ENCODE results near the gene TENM4.

Gene TENM4

DNA sequence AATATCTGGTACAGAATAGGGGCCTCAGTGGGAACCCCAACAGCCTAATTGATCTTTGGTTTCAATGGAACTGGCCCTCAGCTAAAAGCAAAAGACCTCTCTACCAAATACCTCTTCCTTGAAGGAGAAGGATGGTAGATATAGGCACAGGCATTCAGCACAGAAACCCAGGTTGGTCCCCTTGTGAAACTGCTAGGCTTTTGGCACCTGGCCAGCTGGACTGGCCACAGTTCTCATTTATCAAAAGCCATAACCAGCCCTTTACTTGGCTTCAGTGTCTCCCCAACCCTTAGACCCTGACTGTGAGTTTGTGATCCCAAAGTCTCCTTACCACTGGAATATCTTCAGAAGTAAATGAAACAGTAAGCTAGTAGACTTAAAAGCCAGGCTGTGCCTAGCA is 152.9 kb downstream of the TENM4 start:
- DNase-seq, result no peak

- no peak for DNase-seq
Observed at GRCh38 chr11:79285756-79286155, 155.1 kb downstream of the TENM4 start.

GRCh38 chr11:79276736-79277325 is 164.0 kb downstream of the TENM4 start:
- DNase-seq, result no peak

DNA sequence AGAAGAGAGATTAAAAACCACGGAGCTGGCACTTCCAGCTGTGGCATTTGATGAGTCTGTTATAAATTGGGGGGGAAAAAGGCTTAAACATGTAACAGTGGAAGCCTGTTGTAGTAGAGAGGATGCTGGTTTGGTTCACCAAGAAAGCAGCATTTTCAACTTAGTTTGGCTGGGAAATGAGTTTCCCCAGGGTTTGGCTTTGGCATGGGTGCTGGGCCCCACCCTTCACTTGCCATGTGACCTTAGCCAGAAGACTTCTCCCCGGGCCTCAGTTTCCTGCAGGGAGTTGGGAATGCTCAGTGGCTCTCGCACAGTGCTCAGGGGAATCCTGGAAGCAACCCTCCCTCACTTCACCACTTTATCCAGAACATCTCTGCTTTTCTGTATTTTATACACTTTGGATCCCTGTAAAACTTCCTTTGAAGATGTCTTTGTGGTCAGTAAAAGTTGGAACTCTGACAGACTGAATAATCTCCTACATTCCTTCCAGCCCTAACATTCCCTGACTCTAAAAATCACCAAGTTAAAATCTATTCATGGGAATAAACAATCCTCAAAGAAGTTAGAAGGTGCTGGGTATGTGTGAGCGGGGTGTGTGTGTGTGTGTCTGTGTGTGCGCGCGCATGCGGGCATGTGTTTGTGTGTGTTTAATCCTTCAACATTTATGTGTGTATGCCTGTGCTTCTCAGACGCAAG is 166.0 kb downstream of the TENM4 start:
- no peak for DNase-seq

DNA sequence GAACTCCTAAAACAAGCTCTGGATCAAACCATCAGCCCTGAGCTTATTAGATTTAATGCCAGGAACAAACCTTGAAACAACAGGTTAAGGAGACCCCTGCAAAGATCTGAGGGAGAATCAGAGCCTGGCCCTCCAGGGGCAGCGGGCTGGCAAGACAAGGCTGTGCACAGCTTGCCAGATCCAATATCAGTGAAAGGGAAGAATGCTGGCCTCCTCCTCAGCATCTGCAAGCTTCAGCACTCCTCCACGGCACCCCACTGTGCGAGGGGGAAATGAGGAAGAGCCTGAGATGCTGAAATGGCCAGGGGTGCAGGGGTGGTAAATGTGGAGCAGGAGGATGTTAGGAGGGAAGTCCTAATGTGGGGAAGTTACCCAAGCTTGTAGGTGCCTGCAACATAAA is 167.0 kb downstream of the TENM4 start:
- no peak for DNase-seq

DNA sequence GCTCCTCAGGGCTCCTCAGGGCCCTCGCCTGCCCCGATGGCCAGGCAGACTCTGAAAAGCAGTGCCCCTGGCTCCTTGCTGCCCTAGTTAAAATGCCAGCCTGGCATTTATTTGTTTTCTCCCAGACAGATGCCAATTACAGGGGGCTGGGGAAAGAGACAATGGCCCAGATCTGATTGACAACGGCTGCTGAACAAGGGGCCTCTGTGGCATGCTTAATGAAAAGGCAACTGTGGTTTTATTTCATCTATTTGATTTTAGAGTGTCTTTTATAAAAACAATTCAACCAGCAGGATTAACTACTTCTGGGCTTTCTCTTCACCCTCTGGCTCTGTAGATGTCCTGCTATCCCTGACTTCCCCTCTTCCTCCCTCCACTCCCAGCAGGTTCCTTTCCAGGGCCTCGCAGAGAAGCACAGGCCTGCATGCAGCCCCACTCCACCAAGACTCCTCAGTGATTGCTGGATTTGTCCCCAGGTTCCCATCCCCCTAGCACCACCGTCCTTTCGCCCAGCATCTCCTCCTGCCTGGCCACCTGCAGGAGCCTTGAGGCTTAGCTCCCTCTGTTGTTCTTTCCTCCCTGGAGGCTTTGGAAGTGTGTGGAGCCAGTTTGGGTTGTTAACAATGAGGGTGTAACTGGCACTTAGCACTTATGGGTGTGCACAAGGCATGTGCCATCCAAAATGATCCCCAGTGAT is 171.1 kb downstream of the TENM4 start:
- DNase-seq, result no peak

GRCh38 chr11:79266396-79266795 is 174.4 kb downstream of the TENM4 start:
- no peak for DNase-seq

- no peak for DNase-seq
Observed at GRCh38 chr11:79265756-79266322, 175.0 kb downstream of the TENM4 start.

GRCh38 chr11:79264284-79264683 is 176.5 kb downstream of the TENM4 start:
- no peak for DNase-seq

GRCh38 chr11:79263001-79263400 is 177.8 kb downstream of the TENM4 start:
- no peak for DNase-seq

GRCh38 chr11:79262221-79262620 is 178.6 kb downstream of the TENM4 start:
- no peak for DNase-seq

DNA sequence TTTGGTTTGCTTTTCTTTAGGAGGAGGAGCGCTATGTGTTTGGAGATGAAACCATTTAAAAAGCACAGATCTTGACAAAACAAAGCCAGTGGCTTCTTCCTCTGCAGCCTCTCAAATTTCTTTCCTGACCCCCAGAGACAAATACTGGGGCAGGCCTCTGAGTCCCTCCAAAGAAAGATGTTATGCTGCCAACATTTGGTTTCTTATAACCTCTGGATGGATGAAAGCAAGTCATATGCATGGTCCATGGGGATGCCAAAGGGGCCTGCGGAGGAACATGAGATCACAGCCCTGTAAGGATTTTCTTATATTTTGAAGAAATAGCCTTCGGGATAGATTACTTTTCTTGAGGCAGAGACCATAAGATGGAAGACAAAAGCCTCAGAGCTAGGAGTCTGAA is 179.1 kb downstream of the TENM4 start:
- DNase-seq, result no peak

- no peak for DNase-seq
Observed at GRCh38 chr11:79259800-79260199, 181.0 kb downstream of the TENM4 start.

DNA sequence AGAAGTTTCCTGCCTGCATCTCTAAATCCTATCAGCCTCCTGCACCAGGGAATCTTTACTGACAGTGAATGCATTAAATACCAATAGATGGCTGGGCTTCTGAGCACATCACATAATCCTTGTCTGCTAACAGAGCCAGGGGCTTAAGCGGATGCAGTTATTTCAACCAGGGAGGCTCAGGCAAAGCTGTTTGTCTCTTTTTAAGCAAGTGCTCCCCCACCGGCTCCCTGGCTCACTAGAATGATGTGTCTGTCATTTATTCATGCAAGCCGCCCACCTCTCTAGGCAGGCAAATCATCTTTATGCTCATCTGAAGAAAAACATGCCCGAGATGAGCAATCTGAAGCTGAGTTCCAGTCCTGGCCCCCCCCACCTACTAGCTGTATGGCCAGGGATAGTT is 182.3 kb downstream of the TENM4 start:
- no peak for DNase-seq

- no peak for DNase-seq
Observed at GRCh38 chr11:79255965-79256364, 184.9 kb downstream of the TENM4 start.

DNA sequence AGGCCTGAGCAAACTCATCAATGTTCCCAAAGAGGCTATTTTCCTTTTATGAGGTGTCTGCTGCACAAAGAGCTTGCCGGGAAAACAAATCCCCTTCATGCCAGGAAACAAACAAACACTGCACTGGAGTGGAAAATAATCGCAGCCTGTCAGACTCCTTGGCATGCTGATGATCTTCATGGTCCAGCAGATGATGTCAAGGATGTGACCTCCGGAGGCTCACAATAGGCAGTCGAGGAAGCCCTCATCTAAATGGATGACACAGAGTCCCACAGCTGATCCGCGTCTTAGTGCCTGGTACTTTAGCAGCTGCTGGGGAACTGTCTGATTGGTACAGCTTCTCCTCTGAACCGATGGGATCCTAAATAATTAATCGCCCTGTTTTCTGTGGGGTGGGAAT is 187.6 kb downstream of the TENM4 start:
- DNase-seq, result no peak

GRCh38 chr11:79249295-79249993 is 191.4 kb downstream of the TENM4 start:
- DNase-seq, result no peak

GRCh38 chr11:79244798-79245197 is 196.0 kb downstream of the TENM4 start:
- no peak for DNase-seq

GRCh38 chr11:79244241-79244772 is 196.5 kb downstream of the TENM4 start:
- DNase-seq, result no peak

DNA sequence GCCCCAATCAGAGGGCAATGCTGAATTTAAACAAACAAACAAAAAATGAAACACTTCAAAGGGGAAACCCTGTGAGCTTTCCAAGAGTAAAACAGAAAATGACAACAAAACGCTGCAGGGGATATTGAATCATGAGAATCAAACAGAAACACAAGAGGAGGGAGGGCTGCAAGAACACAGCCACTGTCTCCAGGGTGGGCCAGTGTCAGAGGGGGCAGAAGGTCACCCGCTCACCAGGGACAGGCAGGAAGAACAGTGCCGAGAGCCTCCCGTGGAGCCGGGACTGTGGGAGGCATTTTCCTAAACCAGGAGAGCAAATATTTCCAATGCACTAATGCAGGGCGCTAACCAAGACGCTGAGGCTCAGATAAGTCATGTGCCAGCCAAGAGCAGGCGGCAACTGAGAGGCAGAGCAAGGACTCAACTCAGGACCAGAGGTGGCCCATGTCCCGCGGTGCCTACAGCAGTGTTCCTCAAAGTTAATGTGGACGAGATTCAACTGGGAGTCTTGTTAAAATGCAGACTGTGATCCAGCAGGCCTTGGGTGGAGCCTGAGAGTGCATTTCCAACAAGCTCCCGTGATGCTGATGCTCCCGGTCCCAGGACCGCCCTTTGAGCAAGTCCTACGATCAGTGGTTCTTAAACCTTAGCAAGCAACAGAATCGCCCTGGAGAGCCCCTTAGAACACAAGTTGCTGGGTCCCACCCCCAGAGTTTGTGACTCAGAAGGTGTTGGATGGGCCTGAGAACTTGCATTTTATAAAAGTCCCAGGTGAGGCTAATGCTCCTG is 197.2 kb downstream of the TENM4 start:
- DNase-seq, result no peak

- no peak for DNase-seq
Observed at GRCh38 chr11:79242616-79243015, 198.2 kb downstream of the TENM4 start.

DNA sequence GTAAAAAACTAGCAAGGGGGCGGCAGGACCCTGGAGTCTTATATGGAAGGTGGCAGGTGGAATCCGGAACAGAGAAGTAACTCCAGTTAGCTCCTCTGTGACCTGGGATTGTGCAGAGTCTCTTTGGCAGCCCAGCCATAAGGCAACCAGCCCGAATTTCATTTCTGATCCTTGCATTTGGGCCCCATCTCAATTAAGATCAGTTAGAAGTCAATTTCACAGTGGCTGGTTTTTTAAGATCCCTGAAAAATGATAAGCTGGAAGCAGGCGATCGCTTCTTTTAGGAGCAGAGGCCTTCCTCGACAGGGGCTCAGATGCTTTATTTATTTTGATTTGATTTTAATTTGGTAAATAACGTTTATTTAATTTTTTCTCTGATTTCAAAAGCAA is 199.0 kb downstream of the TENM4 start:
- DNase-seq, result no peak
